GM23248 (cell line): ENCODE measurements around the gene RTP2. TPM values are rescaled to one million over a fixed set of nuclear protein-coding genes. Genes with fewer than 3 reads are reported as not detected.

Experiments
- DNase-seq: peaks from one replicate; pipeline ENCODE4 v3.0.0-alpha.2; 2015
- H2AFZ ChIP-seq: fragments of 200-600 bp; sonication (generic); 2 replicates; pipeline ENCODE4 v1.6.1; 2016; ENCODE audit warnings: antibody characterized with exemption
- H3F3A ChIP-seq: fragments of 200-600 bp; sonication (generic); 2 replicates; pipeline ENCODE4 v1.6.1; 2016; ENCODE audit warnings: mild to moderate bottlenecking, antibody characterized with exemption, mixed run types; ENCODE audit not compliant: insufficient read depth
- H3K27ac ChIP-seq: fragments of 200-600 bp; sonication (generic); 2 replicates; pipeline ENCODE4 v1.5.1; 2016; ENCODE audit warnings: mild to moderate bottlenecking
- H3K27me3 ChIP-seq: fragments of 200-600 bp; sonication (generic); replicated peaks from 2 replicates; pipeline ENCODE4 v1.6.1; 2016; ENCODE audit warnings: mild to moderate bottlenecking; ENCODE audit not compliant: insufficient read depth
- H3K36me3 ChIP-seq: fragments of 200-600 bp; sonication (generic); 2 replicates; pipeline ENCODE4 v1.6.1; 2016; ENCODE audit warnings: low read depth, mild to moderate bottlenecking
- H3K4me1 ChIP-seq: fragments of 200-600 bp; sonication (generic); 2 replicates; pipeline ENCODE4 v1.6.1; 2016; ENCODE audit warnings: mild to moderate bottlenecking; ENCODE audit not compliant: insufficient read depth
- H3K4me2 ChIP-seq: fragments of 200-600 bp; sonication (generic); one replicate; pipeline ENCODE4 v1.6.1; 2016; ENCODE audit warnings: mild to moderate bottlenecking; ENCODE audit not compliant: unreplicated experiment
- H3K4me3 ChIP-seq: fragments of 200-600 bp; sonication (generic); 2 replicates; pipeline ENCODE4 v1.5.1; 2016; ENCODE audit warnings: mild to moderate bottlenecking
- H3K79me2 ChIP-seq: fragments of 200-600 bp; sonication (generic); 2 replicates; pipeline ENCODE4 v1.6.1; 2016; ENCODE audit warnings: mild to moderate bottlenecking; ENCODE audit not compliant: insufficient read depth
- H3K9ac ChIP-seq: fragments of 200-600 bp; sonication (generic); 2 replicates; pipeline ENCODE4 v1.6.1; 2016; ENCODE audit warnings: mild to moderate bottlenecking
- H3K9me2 ChIP-seq: fragments of 200-600 bp; sonication (generic); 2 replicates; pipeline ENCODE4 v1.6.1; 2016; ENCODE audit warnings: mixed run types, mild to moderate bottlenecking, moderate library complexity; ENCODE audit not compliant: insufficient read depth
- H3K9me3 ChIP-seq: fragments of 200-600 bp; sonication (generic); one replicate; pipeline ENCODE4 v1.6.1; 2017; ENCODE audit warnings: low read depth
- H4K20me1 ChIP-seq: fragments of 200-600 bp; sonication (generic); 2 replicates; pipeline ENCODE4 v1.6.0; 2016; ENCODE audit not compliant: insufficient read depth
- EZH2 ChIP-seq: fragments of 200-600 bp; sonication (generic); IDR thresholded peaks from 2 replicates; pipeline ENCODE4 v1.6.1; 2018; ENCODE audit warnings: antibody characterized with exemption, mild to moderate bottlenecking; ENCODE audit not compliant: insufficient read depth, poor library complexity, severe bottlenecking
- EZH2phosphoT487 ChIP-seq: fragments of 200-600 bp; sonication (generic); IDR thresholded peaks from 2 replicates; pipeline ENCODE4 v1.6.1; 2018; ENCODE audit warnings: antibody characterized with exemption, moderate library complexity, mild to moderate bottlenecking, low read depth; ENCODE audit not compliant: insufficient read depth
- WGBS, 2 experiments: methylation state at CpG; one replicate each; pipeline ENCODE4 v1.1.6; 2015 to 2017; ENCODE audit warnings: low lambda C conversion rate in 2 of 2, low coverage in 1 of 2; ENCODE audit errors: missing lambda C conversion rate in 2 of 2; 5-methylcytosine and 5-hydroxymethylcytosine counted together
- in situ Hi-C: fragments of 300-500 bp; cut with MboI; formaldehyde crosslinking; loops from 2 replicates; pipeline ENCODE4 v1.15.0; 2020
- polyA plus RNA-seq: library from polyadenylated mRNA; unstranded; fragments of >200 nt; fragmentation: Nextera tagmentation; extraction: Ambion mirVana; gene quantifications from 2 replicates; pipeline ENCODE4 v1.2.1, GENCODE V29; 2016
- total RNA-seq: library from RNA; depleted of rRNA; stranded (reverse); fragments of >200 nt; shearing (Covaris generic); gene quantifications from 2 replicates; pipeline ENCODE4 v1.2.3, GENCODE V29; 2014

Gene RTP2
- total and polyA plus RNA-seq, 2 experiments from 2014 or later, result not detected

DNA sequence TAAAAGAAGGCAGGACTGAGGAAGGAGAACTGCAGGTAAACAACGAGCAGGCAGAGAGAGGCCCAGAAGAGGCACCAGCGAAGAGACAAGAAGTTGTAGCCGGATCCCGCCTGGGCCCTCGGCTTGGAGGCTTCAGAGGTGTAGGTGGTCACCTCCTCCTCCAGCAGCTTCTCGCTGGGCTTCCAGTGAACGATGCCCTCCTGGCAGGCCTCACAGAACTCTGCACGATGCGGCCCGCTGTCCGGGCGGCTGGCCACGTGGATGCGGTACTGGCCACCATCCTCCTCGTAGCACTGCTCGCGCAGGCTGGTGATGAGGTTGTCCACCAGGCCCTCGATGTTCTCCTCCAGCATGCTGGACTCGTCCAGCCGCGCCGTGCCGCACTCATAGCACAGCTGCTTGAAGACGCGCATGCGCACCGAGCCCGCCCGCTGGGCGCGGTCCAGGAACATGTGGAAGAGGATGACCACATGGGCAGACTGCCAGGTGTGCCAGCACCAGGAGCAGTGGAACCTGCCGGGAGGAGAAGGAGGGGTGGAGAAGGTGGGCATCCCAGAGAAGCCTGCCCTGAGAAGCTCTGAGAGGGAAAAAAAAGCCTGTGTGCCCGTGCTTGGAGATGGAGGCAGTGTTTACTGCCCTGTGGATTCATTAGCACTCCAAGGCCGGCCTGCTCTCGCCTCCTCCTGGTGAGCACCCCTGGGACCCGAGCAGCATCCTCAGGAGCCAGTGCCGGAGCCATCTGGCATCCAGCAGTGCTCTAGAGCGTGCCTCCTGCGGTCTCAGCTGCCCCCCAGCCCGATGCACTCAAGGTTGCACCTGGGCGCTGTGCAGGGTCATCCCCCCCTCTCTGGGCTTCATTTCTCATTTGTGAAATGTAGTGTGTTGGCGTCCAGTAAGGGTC, 3.6 kb downstream of the RTP2 start:
- Histone ChIP-seq H3K9me3 (no peaks in the 10 kb centered on the region), H4K20me1 (no peaks in the 10 kb centered on the region), H3K9me2 (no peaks in the 10 kb centered on the region), H3F3A (no peaks in the 10 kb centered on the region), H3K4me1 (no peaks in the 10 kb centered on the region), H3K27me3 (peaks cover 13% of the 10 kb centered on the region; the same call in 1 of the 2 replicates), H3K4me2 (no peak overlapping the region), H3K79me2 (no peaks in the 10 kb centered on the region), H2AFZ (no peak overlapping the region), H3K9ac (no peak overlapping the region), H3K4me3 (no peak overlapping the region), H3K27ac (no peak overlapping the region), H3K36me3 (no peaks in the 10 kb centered on the region)
- in situ Hi-C loops, result loop anchor here (25.0 kb wide), 1 partner anchor 861 kb away; the partner anchor contains the start of gene ADIPOQ
- no peak for TF ChIP-seq EZH2
- no peak for TF ChIP-seq EZH2phosphoT487
- no peak for DNase-seq
- WGBS, 2 experiments, result 79 to 81% methylated on average over 29 to 42 of the region's 42 CpGs

DNA sequence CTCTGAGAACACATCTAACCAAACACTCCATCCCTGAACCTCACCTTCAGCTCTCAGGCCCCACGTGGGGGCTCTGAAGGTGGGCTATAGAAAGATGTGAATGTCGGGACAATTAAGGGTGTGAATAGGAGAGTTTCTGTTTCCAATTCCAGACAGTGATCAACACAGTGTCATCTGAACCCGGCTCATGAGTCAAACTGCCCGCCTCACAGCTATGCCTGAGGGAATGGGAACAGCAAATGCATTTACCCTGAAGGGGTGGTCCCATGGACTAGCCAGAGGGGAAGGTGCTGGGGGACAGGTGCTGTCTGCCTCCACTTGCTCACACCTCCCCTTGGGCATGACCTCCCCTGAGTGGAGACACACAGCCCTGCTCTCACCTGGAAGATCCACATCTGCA, 6.3 kb downstream of the RTP2 start:
- H3K9me2 ChIP-seq, result no peaks in the 10 kb centered on the region
- no peak overlapping the region for H3K9ac ChIP-seq
- no peaks in the 10 kb centered on the region for H3K36me3 ChIP-seq
- H3K9me3 ChIP-seq, result no peaks in the 10 kb centered on the region
- H3K27ac ChIP-seq, result no peak overlapping the region
- H2AFZ ChIP-seq, result no peak overlapping the region
- H3K4me2 ChIP-seq, result no peak overlapping the region
- WGBS, 2 experiments, result 25 to 26% methylated on average over 4 of the region's 4 CpGs
- TF ChIP-seq EZH2phosphoT487 (no peak), EZH2 (no peak)
- no peaks in the 10 kb centered on the region for H3F3A ChIP-seq
- no peaks in the 10 kb centered on the region for H4K20me1 ChIP-seq
- H3K4me3 ChIP-seq, result no peak overlapping the region
- no peaks in the 10 kb centered on the region for H3K79me2 ChIP-seq
- H3K4me1 ChIP-seq, result no peaks in the 10 kb centered on the region
- peaks cover 15% of the 10 kb centered on the region; the same call in 1 of the 2 replicates for H3K27me3 ChIP-seq
- DNase-seq, result peak; percentile 22
- in situ Hi-C loops, result loop anchor here (25.0 kb wide), 1 partner anchor 859 kb away; the partner anchor contains the start of gene ADIPOQ

DNA sequence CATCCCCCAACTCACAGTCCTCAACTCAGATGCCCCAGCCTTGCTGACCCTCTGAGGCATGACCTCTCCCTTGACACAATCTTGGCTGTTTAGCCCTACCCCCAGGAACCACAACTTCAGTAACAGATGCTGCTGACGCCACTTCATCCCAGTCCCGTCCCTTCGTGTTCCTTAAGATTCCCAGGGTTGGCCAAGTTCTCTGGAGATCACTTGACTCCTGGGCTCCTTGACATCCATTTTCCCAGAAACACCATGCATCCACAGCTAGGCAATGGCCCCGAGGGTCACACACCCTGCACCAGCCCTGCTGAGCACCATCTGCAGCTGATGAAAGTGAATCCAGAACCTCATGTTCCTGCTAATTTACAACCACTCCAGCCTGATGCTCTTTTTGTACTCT, 6.9 kb downstream of the RTP2 start:
- DNase-seq, result no peak
- Histone ChIP-seq H3K9ac (no peak overlapping the region), H3K4me1 (no peaks in the 10 kb centered on the region), H3F3A (no peaks in the 10 kb centered on the region), H3K36me3 (no peaks in the 10 kb centered on the region), H3K79me2 (no peaks in the 10 kb centered on the region), H3K4me3 (no peak overlapping the region), H3K27me3 (peaks cover 18% of the 10 kb centered on the region; the same call in 1 of the 2 replicates), H4K20me1 (no peaks in the 10 kb centered on the region), H3K9me3 (no peaks in the 10 kb centered on the region), H2AFZ (no peak overlapping the region), H3K9me2 (no peaks in the 10 kb centered on the region), H3K4me2 (no peak overlapping the region), H3K27ac (no peak overlapping the region)
- no peak for TF ChIP-seq EZH2
- TF ChIP-seq EZH2phosphoT487, result no peak
- in situ Hi-C loops, result loop anchor here (25.0 kb wide), 1 partner anchor 858 kb away; the partner anchor contains the start of gene ADIPOQ
- WGBS, 2 experiments, result 41 to 57% methylated on average over 4 of the region's 4 CpGs

DNA sequence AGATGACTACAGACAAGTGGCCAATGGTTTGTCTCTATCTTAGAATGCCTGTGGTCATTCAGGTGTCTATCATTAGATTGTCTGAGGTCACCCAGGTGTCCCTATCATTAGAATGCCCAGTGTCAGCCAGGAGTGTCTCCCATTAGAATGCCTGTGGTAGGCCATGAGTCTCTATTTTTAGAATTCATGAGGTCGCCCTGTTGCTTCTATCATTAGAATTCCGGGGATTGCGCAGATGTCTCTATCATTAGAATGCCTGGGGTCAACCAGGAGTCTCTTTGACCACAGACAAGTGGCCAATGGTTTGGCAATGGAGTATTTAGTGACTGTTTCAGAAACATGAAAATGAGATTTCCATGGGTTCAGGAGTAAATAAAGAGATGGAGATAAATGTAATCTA, 7.6 kb downstream of the RTP2 start:
- no peak for TF ChIP-seq EZH2phosphoT487
- TF ChIP-seq EZH2, result no peak
- no peak overlapping the region for H3K27ac ChIP-seq
- H3K36me3 ChIP-seq, result no peaks in the 10 kb centered on the region
- no peaks in the 10 kb centered on the region for H3K9me2 ChIP-seq
- 57 to 65% methylated on average over 3 of the region's 3 CpGs for WGBS, 2 experiments
- no peak overlapping the region for H3K4me2 ChIP-seq
- no peaks in the 10 kb centered on the region for H3K9me3 ChIP-seq
- in situ Hi-C loops, result loop anchor here (25.0 kb wide), 1 partner anchor 858 kb away; the partner anchor contains the start of gene ADIPOQ
- H3F3A ChIP-seq, result no peaks in the 10 kb centered on the region
- no peaks in the 10 kb centered on the region for H3K4me1 ChIP-seq
- no peaks in the 10 kb centered on the region for H3K79me2 ChIP-seq
- H3K9ac ChIP-seq, result no peak overlapping the region
- H3K27me3 ChIP-seq, result peaks cover 18% of the 10 kb centered on the region; the same call in 1 of the 2 replicates
- no peaks in the 10 kb centered on the region for H4K20me1 ChIP-seq
- H3K4me3 ChIP-seq, result no peak overlapping the region
- peak; percentile 52 for DNase-seq
- no peak overlapping the region for H2AFZ ChIP-seq
